ENCODE measurements around the gene EEF1G. TPM values are rescaled to one million over a fixed set of nuclear protein-coding genes. Genes with fewer than 3 reads are reported as not detected.

The EEF1G gene
- total and polyA plus RNA-seq, 2 of the 13 experiments (the other 11 are each of a cell fraction or from before 2014, with no cell fraction given), result 1,787 to 2,144 TPM

DNA sequence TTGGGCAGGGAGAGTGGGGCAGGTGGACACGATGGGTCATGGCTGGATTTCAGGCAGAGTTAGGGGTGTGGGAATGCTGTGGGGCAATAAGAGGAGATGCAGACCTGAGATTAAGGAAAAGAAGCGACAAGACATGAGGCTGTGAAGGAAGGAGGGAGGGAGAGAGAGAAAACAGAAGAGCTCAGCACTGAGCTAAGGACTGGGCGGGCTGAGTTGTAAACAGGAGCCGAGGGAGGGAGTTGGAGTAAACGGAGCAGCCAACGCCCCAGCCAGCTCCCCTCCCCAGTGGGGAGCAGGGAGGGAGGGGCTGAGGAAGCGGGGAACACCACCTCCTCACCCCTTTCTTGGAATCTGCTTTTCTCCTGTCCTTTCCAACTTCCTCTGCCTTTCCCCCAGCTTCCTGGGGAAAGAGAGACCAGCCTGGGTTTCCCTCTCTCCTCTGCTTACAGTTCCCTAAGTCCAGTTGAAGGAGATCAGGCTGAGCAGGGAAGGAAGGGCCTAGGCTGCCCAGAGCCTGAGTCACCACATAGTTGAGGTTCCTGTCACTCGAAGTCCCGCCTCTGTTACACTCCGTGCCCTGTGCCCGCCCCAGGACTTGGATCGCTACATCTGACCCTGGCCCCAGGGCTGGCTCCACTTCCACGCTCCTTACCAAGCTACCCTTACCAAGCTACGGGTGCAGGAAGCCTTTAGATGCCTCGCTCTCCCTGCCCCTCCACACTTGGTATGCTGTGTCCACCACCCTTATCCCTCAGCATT is 20.4 kb downstream of the EEF1G start (continued):
- TF ChIP-seq ARID4A (CRISPR knock-in tag; IDR thresholded peaks at IDR 0.05; ENCODE audit: borderline replicate concordance) (peak; percentile 35; the same call in 1 of the 2 replicates), FOXA1 (IDR thresholded peaks at IDR 0.05) (no peak), FOXA1 (CRISPR knock-in tag; IDR thresholded peaks at IDR 0.05) (no peak), ZNF484 (CRISPR knock-in tag; IDR thresholded peaks at IDR 0.05; ENCODE audit: borderline replicate concordance, low read depth) (no peak), ZFP90 (CRISPR knock-in tag; IDR thresholded peaks at IDR 0.05; ENCODE audit: borderline replicate concordance) (no peak), TEAD2 (CRISPR knock-in tag; IDR thresholded peaks at IDR 0.05) (no peak), SRSF9 (IDR thresholded peaks at IDR 0.05; ENCODE audit: borderline replicate concordance, insufficient read depth, low read depth, low read length, poor library complexity, severe bottlenecking) (no peak), ZNF274 (CRISPR knock-in tag; IDR thresholded peaks at IDR 0.05) (no peak), MLXIP (CRISPR knock-in tag; IDR thresholded peaks at IDR 0.05; ENCODE audit: borderline replicate concordance) (no peak), NCOA5 (CRISPR knock-in tag; IDR thresholded peaks at IDR 0.05) (no peak), CHCHD3 (CRISPR knock-in tag; IDR thresholded peaks at IDR 0.05) (no peak), ZNF382 (CRISPR knock-in tag; IDR thresholded peaks at IDR 0.05; ENCODE audit: borderline replicate concordance) (no peak), ZNF569 (CRISPR knock-in tag; IDR thresholded peaks at IDR 0.05; ENCODE audit: borderline replicate concordance) (no peak), CCDC6 (CRISPR knock-in tag; IDR thresholded peaks at IDR 0.05) (no peak), ZNF777 (CRISPR knock-in tag; IDR thresholded peaks at IDR 0.05) (no peak), TEAD3 (CRISPR knock-in tag; optimal IDR thresholded peaks at IDR 0.05; ENCODE audit: borderline replicate concordance) (peak; percentile 41)
- TF ChIP-seq, protein P1, sequence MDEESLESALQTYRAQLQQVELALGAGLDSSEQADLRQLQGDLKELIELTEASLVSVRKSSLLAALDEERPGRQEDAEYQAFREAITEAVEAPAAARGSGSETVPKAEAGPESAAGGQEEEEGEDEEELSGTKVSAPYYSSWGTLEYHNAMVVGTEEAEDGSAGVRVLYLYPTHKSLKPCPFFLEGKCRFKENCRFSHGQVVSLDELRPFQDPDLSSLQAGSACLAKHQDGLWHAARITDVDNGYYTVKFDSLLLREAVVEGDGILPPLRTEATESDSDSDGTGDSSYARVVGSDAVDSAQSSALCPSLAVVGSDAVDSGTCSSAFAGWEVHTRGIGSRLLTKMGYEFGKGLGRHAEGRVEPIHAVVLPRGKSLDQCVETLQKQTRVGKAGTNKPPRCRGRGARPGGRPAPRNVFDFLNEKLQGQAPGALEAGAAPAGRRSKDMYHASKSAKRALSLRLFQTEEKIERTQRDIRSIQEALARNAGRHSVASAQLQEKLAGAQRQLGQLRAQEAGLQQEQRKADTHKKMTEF (CRISPR knock-in tag; IDR thresholded peaks at IDR 0.05), result 0 out of 2 replicates have a peak, but pooled peaks have one; percentile 25
- TF ChIP-seq, protein P2, sequence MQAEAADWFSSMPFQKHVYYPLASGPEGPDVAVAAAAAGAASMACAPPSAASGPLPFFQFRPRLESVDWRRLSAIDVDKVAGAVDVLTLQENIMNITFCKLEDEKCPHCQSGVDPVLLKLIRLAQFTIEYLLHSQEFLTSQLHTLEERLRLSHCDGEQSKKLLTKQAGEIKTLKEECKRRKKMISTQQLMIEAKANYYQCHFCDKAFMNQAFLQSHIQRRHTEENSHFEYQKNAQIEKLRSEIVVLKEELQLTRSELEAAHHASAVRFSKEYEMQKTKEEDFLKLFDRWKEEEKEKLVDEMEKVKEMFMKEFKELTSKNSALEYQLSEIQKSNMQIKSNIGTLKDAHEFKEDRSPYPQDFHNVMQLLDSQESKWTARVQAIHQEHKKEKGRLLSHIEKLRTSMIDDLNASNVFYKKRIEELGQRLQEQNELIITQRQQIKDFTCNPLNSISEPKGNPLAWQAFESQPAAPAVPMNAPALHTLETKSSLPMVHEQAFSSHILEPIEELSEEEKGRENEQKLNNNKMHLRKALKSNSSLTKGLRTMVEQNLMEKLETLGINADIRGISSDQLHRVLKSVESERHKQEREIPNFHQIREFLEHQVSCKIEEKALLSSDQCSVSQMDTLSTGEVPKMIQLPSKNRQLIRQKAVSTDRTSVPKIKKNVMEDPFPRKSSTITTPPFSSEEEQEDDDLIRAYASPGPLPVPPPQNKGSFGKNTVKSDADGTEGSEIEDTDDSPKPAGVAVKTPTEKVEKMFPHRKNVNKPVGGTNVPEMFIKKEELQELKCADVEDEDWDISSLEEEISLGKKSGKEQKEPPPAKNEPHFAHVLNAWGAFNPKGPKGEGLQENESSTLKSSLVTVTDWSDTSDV (CRISPR knock-in tag; IDR thresholded peaks at IDR 0.05), result no peak

Data from HepG2 (cell line).